Activated CD8-positive, alpha-beta memory T cell treated with anti-CD3 and anti-CD28 coated beads for 4 hours (primary cell): ENCODE measurements around the gene MRO.
"Not testable (repeated sequence)": the region's sequence is repeated elsewhere in the genome, so short reads cannot be mapped to it uniquely, and the experiment has no call there.

Source experiments
- DNase-seq, 2 donors: peaks; one replicate each; pipeline ENCODE4 v3.0.0-alpha.2; 2020; ENCODE audit warnings: low read depth in 2 of 2

The MRO gene

GRCh38 chr18:50836521-50836957, 16.7 kb upstream of the MRO start:
- no peak for DNase-seq

- DNase-seq = not testable (repeated sequence)
Observed at GRCh38 chr18:50833496-50833895, 13.7 kb upstream of the MRO start.

- no peak for DNase-seq
Observed at GRCh38 chr18:50832754-50833153, 12.9 kb upstream of the MRO start.

- no peak for DNase-seq
Observed at GRCh38 chr18:50830544-50830943, 10.7 kb upstream of the MRO start.

- DNase-seq = no peak
Observed at GRCh38 chr18:50829644-50830043, 9.8 kb upstream of the MRO start.

- DNase-seq = no peak
Observed at GRCh38 chr18:50826027-50826426, 6.2 kb upstream of the MRO start.

- no peak for DNase-seq
Observed at GRCh38 chr18:50825621-50826020, 5.8 kb upstream of the MRO start.

- DNase-seq = no peak
Observed at GRCh38 chr18:50822756-50823155, 2.9 kb upstream of the MRO start.

- DNase-seq = no peak
Observed at GRCh38 chr18:50820901-50821520, 1.2 kb upstream of the MRO start.

GRCh38 chr18:50819027-50819727, 639 bp downstream of the MRO start:
- no peak for DNase-seq

- no peak for DNase-seq
Observed at GRCh38 chr18:50816419-50817166, 3.2 kb downstream of the MRO start.

GRCh38 chr18:50814395-50814794, 5.4 kb downstream of the MRO start:
- DNase-seq = no peak

- no peak for DNase-seq
Observed at GRCh38 chr18:50813353-50813752, 6.5 kb downstream of the MRO start.

GRCh38 chr18:50812834-50813233, 7.0 kb downstream of the MRO start:
- no peak for DNase-seq

- no peak for DNase-seq
Observed at GRCh38 chr18:50807176-50807575, 12.6 kb downstream of the MRO start.

- no peak for DNase-seq
Observed at GRCh38 chr18:50806208-50806616, 13.6 kb downstream of the MRO start.

- no peak for DNase-seq
Observed at GRCh38 chr18:50805732-50806131, 14.1 kb downstream of the MRO start.

GRCh38 chr18:50803592-50803991, 16.2 kb downstream of the MRO start:
- DNase-seq = no peak

GRCh38 chr18:50802141-50802540, 17.7 kb downstream of the MRO start:
- DNase-seq = no peak

GRCh38 chr18:50797142-50797541, 22.7 kb downstream of the MRO start:
- DNase-seq = no peak

GRCh38 chr18:50796495-50796894, 23.3 kb downstream of the MRO start:
- DNase-seq = no peak

GRCh38 chr18:50793641-50794565, 25.9 kb downstream of the MRO start:
- DNase-seq = no peak
